Ecto neural progenitor cell (in vitro differentiated cells): Measurements from ENCODE around the gene ASCC3.
A peak's percentile ranks its signal among the peaks of the same experiment; 100 is the strongest.

Experiments used
- DNase-seq: peaks from one replicate; pipeline ENCODE4 v3.0.0-alpha.2; 2018; ENCODE audit warnings: low spot score

Gene ASCC3

DNA sequence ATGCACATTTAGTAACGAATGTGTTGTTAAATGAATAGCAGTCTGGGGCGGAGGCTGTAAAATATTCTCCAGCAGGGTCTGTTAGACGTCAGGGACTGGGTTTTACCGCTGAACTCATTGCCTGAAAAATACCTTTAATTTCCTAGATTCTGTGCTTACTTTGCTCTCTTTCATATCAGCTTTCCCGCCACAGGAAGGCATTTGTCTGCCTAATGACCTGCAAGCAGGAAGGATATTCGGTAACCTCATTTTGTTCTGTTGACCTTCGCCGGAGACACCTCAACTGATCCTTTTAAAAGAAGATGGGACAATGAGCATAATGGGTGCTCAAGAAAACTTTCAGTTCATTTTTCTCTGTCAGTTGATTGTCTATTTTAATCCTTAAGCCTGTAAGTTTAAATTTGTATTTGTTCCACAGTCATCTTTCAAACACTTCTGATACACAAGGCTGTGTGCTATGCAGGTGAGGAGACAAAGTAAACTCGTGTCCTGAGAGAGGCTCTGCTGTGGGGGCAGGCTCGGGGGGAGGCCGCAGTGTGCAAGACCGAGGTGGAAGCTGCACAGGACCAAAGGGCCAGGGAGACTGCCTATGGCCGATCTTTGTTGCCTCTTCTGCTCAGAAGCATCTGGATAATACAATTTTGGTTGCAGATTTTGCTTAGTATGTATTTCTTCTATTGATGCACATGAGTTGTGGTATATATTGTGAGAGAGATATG lies 389.0 kb downstream of the ASCC3 start:
- DNase-seq = no peak

DNA sequence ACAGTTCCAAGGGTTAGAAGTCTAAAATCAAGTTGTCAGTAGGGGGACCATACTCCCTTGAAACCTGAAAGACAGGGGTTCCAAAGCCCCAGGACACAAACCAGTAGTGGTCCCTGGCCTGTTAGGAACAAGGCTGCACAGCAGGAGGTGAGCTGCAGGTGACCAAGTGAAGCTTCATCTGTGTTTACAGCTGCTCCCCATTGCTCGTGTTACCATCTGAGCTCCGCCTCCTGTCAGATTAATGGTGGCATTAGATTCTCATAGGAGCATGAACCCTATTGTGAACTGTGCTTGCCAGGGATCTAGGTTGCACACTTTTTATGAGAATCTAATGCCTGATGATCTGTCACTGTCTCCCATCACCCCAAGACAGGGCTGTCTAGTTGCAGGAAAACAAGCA lies 391.1 kb downstream of the ASCC3 start:
- no peak for DNase-seq

DNA sequence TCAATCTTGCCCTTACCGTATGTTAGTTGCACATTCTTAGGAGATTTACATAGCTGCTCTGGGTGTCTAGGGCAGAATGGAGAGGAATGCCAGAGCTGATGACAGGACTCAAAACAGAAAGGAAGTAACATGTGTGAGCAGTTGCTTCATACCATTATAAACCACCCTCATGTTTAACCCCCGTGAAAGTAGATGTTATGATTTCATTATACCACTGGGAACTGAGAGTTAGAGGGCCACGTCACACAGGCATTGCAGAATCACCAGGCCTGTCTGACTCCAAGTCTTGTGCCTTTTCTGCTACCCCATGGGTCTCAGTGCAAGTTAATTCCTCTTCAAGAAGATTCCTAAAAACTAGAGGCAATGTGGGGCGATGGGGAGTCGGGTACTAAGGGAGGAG lies 392.9 kb downstream of the ASCC3 start:
- no peak for DNase-seq

DNA sequence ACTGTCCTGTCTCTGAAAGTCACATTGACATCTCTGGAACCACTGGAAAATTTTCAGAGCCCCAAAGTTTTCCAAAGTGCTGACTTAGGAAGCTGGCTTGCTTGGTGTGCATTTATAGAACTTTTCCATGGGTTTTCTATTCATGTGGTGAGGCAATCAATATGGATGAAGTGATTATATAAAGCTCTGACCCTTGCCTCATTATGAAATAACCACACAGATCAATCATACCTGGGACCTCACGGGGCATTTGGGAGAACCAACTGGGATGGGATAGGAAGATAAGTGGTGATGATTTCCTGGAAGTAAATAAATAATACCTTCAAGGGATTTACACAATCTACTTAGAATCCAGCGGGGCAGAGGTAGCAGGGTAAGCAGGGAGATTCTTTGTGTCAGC lies 393.5 kb downstream of the ASCC3 start:
- DNase-seq = no peak

DNA sequence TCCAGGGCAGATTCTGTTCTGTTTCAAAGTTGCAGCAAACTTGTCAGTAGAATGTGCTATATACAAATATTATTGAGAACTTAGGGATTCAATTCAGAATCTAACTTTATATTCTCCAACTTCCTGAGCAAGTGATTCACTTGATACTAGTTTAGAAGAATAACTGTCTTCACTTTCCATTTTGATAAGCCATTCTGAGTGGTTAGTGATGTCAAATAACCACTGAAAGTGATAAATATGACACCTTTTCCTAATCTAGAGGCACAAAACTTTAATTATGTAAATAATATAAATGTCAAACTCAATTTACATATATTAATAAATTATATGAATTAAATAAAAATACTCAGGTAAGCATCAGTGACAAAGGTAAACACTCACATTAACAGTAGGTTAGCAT lies 395.9 kb downstream of the ASCC3 start:
- no peak for DNase-seq

DNA sequence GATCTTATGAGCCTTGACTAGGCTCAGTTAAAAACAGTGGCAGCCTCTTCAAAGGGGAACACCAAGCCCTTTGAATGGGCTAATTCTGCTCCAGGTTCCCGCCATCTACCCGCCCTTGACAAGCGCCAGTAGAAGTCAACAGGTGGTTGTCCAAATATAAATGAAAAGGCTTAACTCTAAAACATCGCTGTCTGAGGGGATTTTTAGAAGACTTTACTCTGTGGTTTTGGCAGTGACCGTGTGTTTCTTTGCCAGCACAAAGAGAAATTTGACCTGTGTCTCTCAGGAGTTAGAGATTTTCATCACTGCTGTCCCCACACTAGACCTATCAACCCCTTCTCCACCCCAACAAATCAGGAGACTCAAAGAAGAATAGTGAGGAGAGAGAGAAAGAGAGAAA lies 396.7 kb downstream of the ASCC3 start:
- DNase-seq = no peak

DNA sequence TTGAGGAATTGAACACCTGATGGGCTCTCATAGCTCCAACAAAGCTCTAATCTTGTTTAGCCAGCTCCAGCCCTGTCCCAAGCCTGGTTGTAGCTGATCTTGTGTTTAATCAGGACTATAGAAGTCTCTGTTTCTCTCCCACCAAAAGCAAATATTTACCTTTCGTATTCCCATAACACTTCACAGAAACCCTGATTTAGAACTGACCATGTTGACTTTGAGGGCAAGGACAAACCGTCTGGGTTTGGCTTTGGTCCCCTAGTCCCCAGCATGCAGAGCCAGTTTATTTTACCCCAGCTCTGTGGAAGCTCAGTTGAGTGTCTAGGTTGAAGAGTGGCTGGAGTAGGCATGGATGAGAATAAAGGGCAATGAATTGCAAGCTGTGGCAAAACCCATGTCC lies 398.4 kb downstream of the ASCC3 start:
- no peak for DNase-seq

DNA sequence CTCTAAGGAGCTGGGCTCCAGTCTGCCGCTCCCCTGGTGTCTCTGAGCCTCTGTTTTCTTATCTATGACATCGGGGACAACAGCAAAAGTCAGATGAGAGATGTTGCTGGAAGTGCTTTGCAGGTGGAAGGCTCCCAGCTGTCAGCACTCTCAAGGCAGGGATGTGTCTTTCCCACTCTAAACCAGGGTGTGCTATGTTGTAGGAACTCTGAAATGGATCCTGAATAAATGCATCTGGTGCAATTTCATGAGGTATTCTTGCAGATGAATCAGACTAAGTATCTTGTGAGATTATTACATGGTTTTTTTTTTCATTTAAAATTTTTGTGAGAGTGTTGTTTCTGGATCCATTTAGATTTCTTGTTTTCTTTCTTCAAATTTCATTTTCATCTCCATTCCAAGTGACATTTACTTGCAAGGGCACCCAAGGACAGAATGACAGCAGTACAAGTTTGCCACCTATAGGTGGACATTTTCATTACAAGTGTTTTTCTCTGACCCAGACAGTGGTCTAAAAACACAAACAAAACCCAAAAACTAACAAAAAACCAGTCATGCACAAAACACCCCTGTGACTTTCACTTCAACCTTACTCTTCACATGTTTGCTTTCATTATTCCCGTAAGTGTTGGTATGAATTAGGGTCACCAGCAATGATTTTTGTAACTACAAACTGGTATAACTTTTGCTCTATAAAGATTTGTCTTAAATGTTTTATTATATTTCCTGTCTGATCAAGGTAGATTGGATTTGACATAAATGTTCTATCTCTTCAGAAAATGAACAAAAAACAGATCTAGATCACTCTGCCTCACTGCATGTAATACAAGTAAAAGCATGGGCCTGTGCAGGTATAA lies 401.7 kb downstream of the ASCC3 start:
- no peak for DNase-seq

DNA sequence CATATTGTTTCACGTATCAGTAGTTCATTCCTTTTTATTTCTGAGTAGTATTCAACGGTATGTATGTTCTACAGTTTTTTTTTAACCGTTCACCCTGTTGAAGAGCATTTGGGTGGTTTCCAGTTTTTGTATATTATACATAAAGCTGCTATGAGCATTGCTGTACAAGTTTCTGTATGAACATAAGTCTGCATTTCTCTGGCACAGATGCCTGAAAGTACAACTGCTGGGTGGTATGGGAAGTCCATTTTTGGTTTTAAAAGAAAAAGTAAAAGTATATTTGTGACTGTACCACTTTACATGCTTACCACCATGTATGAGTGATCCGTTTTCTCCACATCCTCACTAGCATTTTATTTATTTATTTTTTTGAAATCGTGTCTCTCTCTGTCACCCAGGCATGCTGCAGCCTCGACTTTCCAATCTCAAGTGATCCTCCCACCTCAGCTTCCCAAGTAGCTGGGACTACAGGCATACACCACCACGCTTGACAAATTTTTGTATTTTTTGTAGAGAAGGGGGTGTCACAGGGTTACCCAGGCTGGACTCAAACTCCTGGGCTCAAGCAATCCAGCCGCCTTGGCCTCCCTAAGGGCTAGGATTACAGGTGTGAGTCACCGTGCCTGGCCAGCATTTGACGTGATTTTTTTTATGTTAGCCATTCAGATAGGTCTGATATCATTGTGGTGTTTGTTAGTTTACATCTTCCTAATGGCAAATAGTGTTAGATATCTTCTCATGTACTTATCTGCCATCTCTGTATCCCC lies 405.4 kb downstream of the ASCC3 start:
- DNase-seq = no peak

DNA sequence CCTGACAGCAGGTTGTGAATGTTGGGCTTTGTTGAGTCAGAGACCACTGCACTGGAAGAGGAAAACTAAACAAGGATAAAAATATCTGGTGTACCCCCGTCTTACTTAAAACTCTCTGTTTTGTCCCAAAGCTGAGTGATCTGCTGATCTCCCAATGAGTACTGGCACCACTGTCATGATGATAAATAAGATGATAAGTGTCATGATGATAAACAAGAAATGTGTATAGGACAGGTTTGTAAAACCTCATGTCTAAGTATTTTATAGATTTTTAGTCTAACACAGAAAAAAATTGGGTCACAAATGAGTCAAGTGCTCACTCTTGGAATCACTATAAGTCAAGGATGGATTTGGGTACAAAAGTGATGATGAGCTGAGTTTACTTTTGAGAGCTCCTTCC lies 407.9 kb downstream of the ASCC3 start:
- no peak for DNase-seq

DNA sequence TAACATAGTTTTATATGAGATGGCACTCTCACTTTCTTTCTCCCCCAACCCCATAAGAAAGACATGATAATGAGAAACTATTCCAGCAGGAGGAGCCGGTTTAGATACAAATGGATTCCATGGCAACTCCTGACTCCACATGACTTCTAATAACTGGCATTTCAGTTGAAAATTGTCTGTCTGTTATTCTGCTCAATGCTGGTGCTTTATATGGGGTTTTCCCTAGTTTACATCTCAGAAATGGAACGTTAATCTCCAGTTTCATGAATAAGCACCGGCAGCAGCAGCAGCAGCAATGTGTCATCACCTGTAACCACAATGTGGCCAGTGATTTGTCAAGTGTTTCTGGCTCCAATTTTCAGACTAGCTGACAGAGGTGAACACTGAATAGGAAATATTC lies 408.5 kb downstream of the ASCC3 start:
- DNase-seq = no peak

DNA sequence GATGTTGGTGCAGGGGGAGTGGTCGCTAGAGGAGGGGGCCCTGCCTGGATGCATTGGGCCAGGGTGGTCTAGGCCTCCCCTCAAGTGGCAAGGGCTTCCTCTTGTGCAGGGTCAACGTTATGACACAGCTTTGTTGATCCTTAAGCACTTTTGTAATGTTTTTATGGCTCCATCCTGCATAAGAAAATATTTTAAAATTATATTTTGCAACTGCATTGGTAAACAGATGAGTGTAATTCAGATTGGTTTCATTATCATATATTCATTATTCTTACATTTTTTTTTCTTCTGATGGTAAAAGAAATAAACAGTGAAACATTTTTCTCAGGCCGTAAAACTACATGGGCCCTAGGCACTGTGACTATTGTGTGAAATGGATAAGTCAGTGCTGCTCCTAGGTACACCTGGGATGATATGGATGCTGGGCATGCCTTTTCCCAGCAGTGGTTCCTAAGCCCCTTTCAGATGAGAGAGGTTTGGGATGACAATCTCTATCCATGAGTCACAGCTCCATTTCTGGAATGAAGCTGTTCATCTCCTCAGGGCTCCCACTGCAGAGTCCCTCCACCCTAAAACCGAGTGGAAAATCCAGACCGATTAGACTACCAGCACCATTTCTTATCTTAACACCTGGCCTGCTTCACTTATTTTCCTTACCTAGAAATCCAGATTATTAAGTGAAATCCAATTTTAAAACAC lies 410.6 kb downstream of the ASCC3 start:
- no peak for DNase-seq

DNA sequence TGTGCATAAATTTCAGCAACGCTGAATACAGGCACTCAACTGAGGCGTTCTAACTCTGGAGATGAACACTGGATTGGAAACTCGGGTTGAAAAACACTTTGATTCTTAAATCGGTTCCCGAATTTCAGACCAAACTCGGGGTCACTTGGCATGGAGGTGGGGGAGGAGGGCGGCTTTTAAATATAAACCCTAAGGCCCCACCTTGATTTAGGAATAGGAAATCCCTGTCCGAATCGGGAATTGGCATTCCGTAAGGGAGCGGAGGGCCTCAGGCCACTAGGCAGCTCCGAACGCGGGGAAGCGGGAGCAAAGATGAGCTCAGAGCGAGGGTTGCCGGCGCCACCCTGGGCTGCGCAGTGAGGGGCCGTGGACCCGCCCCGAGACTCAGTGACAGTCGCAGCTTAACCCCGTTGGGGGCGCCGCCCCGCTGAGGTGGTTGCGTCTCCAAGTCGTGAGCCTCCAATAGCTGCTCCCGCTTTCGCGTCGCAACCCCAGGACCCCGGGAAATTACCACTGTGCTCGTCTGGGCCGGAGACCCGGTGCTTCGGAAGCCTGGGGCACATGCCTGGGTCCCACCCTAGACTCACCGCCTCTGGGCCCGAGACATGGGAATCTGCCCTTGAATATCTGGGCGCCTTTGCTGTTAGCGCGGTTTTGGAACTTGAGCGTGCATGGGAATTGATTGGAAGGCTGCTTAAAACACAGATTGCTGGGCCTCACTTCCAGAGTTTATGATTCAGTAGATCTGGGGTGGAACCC lies 411.8 kb downstream of the ASCC3 start:
- peak; percentile 53 for DNase-seq

DNA sequence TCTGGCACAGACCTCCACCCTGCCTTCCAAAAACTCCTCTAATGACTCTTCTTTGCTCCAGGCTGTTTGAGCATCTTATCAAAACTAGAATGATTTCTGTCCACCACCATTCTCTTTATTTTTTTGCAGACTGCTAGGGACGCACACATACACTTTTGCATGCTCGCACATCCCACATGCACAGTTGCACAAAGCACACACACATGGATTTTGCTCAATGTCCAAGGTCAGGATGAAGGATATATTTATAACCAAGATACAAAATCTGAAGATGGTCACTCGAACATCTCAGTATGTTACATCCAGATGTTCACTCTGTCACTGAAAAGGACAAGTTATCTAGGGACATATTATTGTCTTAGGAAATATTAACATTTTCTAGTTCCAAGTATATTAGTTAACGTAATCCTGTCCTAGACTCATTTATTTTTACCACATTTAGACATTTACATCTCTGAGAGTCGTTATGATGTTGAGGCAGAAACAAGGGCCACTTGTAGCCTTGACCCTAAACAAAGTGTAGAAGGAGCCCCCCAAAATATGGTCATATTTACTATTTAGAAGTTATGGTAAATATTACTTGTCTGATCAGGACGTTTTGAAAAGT lies 413.0 kb downstream of the ASCC3 start:
- DNase-seq = no peak

DNA sequence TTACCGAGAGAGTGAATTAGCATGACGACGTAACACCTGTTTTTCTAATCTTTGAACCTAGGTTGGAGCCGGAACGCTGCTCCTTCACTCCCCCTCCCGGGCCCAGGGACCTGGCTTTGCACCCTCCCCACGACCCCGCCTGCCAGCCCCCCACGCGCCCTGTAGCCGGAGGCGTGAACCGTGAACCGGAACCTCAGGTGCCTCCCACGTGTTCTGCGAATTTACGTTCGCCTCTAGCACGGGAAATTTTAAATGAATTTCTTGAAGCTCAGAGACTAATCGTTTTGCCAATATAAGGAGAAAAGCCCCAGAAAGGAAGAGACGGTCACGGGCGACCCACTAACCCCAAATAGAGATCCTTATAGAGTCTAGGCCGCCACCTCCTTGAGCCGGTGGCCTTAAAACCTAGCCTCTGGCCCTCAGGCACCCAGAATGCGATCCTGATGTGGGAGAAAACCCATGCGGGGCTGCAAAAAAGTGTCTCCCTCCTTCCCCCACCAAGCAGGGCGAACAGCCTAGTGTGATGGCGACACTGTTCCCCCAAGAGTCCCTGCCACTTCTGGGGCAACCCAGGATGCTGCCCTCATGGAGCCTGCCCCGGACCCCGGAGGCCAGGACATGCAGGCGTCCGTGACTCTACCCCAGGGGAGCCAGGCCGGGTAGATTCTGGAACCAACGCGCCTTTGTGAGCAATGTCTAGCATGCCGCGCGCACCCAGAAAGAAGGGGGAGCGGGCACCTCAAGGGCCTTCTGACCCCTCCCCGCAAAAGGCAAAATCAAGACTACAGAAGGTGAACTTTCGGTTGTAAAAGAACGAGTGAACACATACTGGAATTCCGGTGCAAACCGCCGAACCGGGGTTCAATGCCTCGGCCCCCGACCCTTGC lies 413.8 kb downstream of the ASCC3 start:
- peak; percentile 56 for DNase-seq

DNA sequence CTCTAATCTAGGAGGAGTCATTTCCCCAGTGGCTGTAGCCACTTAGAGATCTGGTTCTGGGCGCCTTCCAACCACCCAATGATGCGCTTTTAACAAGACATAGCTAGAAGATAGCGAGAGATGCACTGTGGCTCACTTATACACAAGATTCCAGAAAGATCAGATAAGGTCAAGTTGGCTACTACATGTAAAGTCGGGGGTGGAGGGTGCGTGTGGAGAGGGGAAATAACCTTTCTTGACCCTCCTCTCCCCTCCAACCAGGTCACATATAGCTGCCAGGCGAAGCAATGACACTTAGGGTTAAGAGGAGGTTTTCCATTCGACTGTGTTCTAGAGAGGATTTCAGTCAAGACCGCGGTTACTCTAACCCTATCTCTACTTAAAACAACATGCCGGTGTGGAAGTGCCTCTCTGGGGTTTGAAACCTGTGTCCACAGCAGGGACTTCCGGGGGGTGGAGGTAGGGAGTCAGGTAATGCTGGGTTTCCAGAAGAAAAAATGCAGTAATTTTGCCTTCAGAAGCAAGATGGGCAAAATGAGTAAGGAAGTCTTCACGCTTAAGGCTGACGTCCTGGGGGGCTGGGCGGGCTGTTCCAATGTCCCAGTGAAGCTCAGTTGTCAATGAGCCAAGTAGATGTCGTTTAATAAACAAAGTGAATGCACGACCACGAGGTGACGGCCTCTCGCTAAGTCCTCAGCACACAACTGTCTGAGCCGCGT lies 414.6 kb downstream of the ASCC3 start:
- DNase-seq = no peak

DNA sequence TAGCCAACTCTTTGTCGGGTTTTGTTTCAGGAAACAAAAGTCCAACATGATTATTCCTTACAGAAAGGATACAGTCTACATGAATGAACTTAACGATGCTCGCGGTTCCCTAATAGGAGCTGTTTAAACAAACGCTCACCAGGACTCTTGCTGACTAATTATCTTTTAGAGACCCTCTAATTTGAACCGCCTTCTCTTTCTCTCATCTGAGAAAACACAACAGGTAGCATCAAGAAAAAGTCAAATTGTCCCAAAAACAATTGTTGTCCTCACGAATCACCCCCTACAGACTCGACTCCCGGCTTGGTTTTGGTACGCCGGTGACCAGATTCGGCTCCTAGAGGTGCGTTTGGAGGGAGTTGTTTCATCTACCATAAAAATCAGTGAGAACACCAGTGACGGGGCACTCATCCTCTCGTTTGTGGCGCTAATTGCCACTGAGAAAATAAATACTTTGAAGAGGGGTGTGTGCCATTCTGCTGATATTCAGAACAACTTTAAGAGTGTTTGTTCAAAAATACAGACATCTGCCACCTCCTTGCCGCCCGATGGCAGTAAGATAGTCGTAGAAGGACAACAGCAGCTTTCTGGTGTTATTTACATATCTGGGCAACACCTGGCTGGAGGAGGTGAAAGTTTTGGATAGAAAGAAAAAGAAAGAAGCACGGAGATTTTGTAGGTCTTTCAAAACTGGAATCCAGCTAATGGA lies 415.3 kb downstream of the ASCC3 start:
- no peak for DNase-seq

DNA sequence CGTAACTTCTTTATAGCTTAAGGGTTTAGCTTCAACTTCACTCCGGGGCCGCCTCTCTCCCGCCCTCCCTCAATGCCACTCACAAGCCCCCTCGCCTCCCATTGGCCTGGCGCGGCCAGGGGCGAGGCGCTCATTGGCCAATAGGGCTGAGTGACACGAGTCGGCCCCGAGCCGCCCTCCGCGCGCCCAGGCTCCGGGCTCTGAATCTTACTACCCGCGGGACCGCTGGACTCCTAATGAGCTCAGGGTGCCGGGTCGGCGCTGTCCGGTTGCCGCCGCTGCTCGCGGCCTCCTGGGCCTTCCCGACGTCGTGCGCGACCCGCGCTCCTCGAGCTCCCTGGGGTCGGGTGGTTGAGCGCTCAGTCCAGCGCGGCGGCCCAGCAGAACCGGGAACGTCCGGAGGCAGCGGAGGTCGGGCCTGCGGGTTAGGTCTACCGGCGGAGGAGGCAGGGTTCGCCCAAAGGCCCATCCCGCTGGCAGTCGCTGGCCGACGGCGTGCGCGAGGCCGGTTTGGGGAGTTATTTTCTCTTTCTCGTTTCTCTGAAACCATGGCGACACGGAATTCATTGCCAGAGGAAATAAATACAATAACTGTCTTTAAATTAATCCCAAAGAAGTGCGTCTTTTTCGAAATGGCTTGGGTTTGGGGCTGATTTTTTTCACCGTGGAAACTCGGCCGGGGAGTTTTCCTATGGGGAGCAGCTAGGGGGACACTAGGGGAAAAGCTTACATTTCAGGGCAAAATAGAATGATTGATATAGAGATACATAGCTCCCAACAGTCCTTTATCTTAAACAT lies 416.0 kb downstream of the ASCC3 start, which contains the start of gene SIM1:
Gene SIM1, minus strand, starts transcription at position 19 of the 798 bp plus-strand sequence. CDS start 1,453 bp downstream, outside the sequence.
- peak; percentile 94 for DNase-seq
